Measurements from ENCODE around the gene REC114.
A peak's percentile ranks its signal among the peaks of the same experiment; 100 is the strongest.
"Not testable (repeated sequence)": the region's sequence is repeated elsewhere in the genome, so short reads cannot be mapped to it uniquely, and the experiment has no call there.

REC114 gene

GRCh38 chr15:73538563-73539211 is 95.7 kb downstream of the REC114 start:
- DNase-seq, result no peak

GRCh38 chr15:73539212-73540128 is 96.5 kb downstream of the REC114 start:
- peak; percentile 57 for DNase-seq

- DNase-seq, result no peak
Observed at GRCh38 chr15:73540161-73540560, 97.2 kb downstream of the REC114 start.

GRCh38 chr15:73541479-73541878 is 98.5 kb downstream of the REC114 start:
- no peak for DNase-seq

- DNase-seq, result not testable (repeated sequence)
Observed at GRCh38 chr15:73548925-73549324, 106.0 kb downstream of the REC114 start.

GRCh38 chr15:73550190-73550589 is 107.2 kb downstream of the REC114 start:
- DNase-seq, result no peak

- no peak for DNase-seq
Observed at GRCh38 chr15:73555080-73555479, 112.1 kb downstream of the REC114 start.

- no peak for DNase-seq
Observed at GRCh38 chr15:73558529-73558928, 115.6 kb downstream of the REC114 start.

GRCh38 chr15:73560501-73561117 is 117.6 kb downstream of the REC114 start:
- peak; percentile 22 for DNase-seq

GRCh38 chr15:73564255-73564654 is 121.3 kb downstream of the REC114 start:
- no peak for DNase-seq

GRCh38 chr15:73567020-73567419 is 124.1 kb downstream of the REC114 start:
- no peak for DNase-seq

- no peak for DNase-seq
Observed at GRCh38 chr15:73568564-73569280, 125.8 kb downstream of the REC114 start.

GRCh38 chr15:73569361-73569760 is 126.4 kb downstream of the REC114 start:
- no peak for DNase-seq

GRCh38 chr15:73570355-73571032 is 127.5 kb downstream of the REC114 start:
- DNase-seq, result no peak

- DNase-seq, result no peak
Observed at GRCh38 chr15:73571346-73571745, 128.4 kb downstream of the REC114 start.

GRCh38 chr15:73572296-73572695 is 129.3 kb downstream of the REC114 start:
- no peak for DNase-seq

GRCh38 chr15:73573037-73573436 is 130.1 kb downstream of the REC114 start:
- no peak for DNase-seq

- DNase-seq, result peak; percentile 75
Observed at GRCh38 chr15:73573572-73573971, 130.6 kb downstream of the REC114 start.

- peak; percentile 59 for DNase-seq
Observed at GRCh38 chr15:73575636-73576247, 132.8 kb downstream of the REC114 start.

GRCh38 chr15:73577593-73577992 is 134.6 kb downstream of the REC114 start:
- DNase-seq, result not testable (repeated sequence)

GRCh38 chr15:73578026-73578425 is 135.1 kb downstream of the REC114 start:
- no peak for DNase-seq

GRCh38 chr15:73582851-73583379 is 140.0 kb downstream of the REC114 start:
- no peak for DNase-seq

Measured in NCI-H226 (cell line).